Endothelial cell of umbilical vein (primary cell): ENCODE data around the gene EXOC7.

Experiments
- GATA2 ChIP-seq: IDR thresholded peaks from 2 replicates; pipeline ENCODE4 v1.7.0; 2011; ENCODE audit warnings: low read depth, mild to moderate bottlenecking, moderate library complexity, mixed read lengths, low read length; ENCODE audit not compliant: insufficient read length, insufficient read depth
- JUN ChIP-seq: IDR thresholded peaks from 2 replicates; pipeline ENCODE4 v1.6.1; 2011; ENCODE audit warnings: borderline replicate concordance, low read depth; ENCODE audit not compliant: insufficient read length, insufficient read depth
- MAX ChIP-seq: IDR thresholded peaks from 2 replicates; pipeline ENCODE4 v1.6.1; 2011; ENCODE audit not compliant: insufficient read depth, insufficient read length
- MYC ChIP-seq: IDR thresholded peaks from one replicate; pipeline ENCODE4 v1.6.1; 2011; ENCODE audit warnings: mild to moderate bottlenecking, low read depth, low read length
- POLR2A ChIP-seq: IDR thresholded peaks from 2 replicates; pipeline ENCODE4 v1.6.1; 2012; ENCODE audit warnings: low read depth, mild to moderate bottlenecking, control low read depth, low read length
- TF ChIP-seq, protein P1 (sequence below), 2 donors: IDR thresholded peaks; 1 replicate in 1 of 2; 2 replicates in 1 of 2; pipeline ENCODE4 v1.5.1; 2011; ENCODE audit warnings: low read length in 2 of 2, mild to moderate bottlenecking in 2 of 2, moderate library complexity in 2 of 2, control low read depth in 1 of 2, inconsistent platforms in 1 of 2, low read depth in 1 of 2; ENCODE audit not compliant: insufficient read depth in 1 of 2; ENCODE audit errors: extremely low read depth in 1 of 2

- TF ChIP-seq JUN (no peak), GATA2 (no peak), POLR2A (no peak), MAX (no peak), MYC (no peak)
- TF ChIP-seq, protein P1, sequence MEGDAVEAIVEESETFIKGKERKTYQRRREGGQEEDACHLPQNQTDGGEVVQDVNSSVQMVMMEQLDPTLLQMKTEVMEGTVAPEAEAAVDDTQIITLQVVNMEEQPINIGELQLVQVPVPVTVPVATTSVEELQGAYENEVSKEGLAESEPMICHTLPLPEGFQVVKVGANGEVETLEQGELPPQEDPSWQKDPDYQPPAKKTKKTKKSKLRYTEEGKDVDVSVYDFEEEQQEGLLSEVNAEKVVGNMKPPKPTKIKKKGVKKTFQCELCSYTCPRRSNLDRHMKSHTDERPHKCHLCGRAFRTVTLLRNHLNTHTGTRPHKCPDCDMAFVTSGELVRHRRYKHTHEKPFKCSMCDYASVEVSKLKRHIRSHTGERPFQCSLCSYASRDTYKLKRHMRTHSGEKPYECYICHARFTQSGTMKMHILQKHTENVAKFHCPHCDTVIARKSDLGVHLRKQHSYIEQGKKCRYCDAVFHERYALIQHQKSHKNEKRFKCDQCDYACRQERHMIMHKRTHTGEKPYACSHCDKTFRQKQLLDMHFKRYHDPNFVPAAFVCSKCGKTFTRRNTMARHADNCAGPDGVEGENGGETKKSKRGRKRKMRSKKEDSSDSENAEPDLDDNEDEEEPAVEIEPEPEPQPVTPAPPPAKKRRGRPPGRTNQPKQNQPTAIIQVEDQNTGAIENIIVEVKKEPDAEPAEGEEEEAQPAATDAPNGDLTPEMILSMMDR (IDR thresholded peaks at IDR 0.05; ENCODE audit: extremely low read depth in 1 of 2, insufficient read depth in 1 of 2, low read depth in 1 of 2, low read length in 2 of 2) = no peak
These were observed 13.7 kb downstream of the EXOC7 start for GRCh38 chr17:76089680-76090516.
